ENCODE results near the gene RAB33B.

GRCh38 chr4:139461022-139461628 lies 7.2 kb downstream of the RAB33B start:
- no peak for TF ChIP-seq REST (IDR thresholded peaks at IDR 0.05; ENCODE audit: insufficient replicate concordance, low read depth)
- TF ChIP-seq CTCF (IDR thresholded peaks at IDR 0.05; ENCODE audit: insufficient read depth, low read length), result no peak
